HG02840 (cell line): ENCODE results near the gene ROBO1.

Experiments used
- ATAC-seq: cut with Tn5 transposase; IDR thresholded peaks from one replicate; pipeline ENCODE4 v1.9.1; 2021; ENCODE audit warnings: mild to moderate bottlenecking, moderate library complexity, moderate number of reproducible peaks; ENCODE audit not compliant: unreplicated experiment, low FRiP score

ROBO1 gene

GRCh38 chr3:79392479-79392878, 375.3 kb downstream of the ROBO1 start:
- no peak for ATAC-seq

DNA sequence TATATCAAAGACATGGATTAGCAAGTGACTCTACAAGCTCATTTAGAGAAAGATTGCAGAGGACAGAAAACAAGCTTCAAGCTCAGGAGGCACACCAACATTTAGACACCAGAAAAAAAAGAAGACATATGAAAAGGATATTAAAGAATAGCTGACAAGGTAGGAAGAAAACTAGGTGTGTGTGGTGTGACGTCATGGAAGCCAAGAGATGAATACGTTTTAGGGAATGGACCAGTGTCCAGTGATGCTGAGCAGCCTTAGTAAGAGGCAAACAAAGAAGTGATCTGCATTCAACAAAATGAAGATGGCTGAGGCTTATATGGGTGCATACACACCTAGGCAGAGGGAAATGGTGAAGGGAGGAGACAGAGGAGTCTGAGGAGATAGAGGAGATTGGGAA, 377.4 kb downstream of the ROBO1 start:
- no peak for ATAC-seq

DNA sequence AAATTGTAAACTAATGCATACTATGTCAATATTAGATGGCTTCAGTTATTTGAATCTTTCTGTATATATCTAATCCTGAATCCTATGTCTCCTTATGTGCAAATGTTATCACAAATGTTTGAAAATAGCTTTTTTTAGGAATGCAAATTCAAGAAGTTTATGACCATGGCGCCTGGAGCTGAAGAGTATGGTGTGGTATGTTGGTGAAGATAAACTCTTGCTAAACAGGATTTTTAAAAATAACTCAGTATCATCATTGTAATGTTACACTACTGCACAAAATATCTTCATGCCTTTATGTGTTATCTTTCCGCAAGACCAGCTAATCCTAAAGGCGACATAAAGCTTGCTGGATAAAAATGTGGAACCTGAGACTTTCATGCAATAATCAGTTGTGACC, 382.6 kb downstream of the ROBO1 start:
- ATAC-seq: no peak

GRCh38 chr3:79383402-79384012, 384.3 kb downstream of the ROBO1 start:
- ATAC-seq: no peak

DNA sequence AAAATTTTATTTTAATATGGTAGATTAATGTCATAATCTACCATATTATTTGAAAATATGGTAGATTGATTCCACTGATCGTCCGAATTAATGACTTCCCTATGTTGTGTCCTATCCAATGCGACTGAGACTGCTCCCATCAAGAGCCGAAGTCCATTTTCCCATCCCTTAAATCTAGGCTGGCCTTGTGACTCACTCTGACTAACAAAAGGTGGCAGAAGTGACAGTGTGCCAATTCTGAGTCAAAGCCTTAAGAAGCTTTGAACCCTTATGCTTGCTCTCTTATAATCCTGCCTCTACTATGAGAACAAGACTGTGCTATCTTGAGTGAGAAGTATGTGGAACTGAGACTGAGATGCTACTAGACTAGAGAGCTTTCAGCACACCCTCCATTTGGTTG, 387.2 kb downstream of the ROBO1 start:
- no peak for ATAC-seq

GRCh38 chr3:79378064-79378463, 389.7 kb downstream of the ROBO1 start:
- no peak for ATAC-seq

GRCh38 chr3:79369306-79369705, 398.5 kb downstream of the ROBO1 start:
- no peak for ATAC-seq

DNA sequence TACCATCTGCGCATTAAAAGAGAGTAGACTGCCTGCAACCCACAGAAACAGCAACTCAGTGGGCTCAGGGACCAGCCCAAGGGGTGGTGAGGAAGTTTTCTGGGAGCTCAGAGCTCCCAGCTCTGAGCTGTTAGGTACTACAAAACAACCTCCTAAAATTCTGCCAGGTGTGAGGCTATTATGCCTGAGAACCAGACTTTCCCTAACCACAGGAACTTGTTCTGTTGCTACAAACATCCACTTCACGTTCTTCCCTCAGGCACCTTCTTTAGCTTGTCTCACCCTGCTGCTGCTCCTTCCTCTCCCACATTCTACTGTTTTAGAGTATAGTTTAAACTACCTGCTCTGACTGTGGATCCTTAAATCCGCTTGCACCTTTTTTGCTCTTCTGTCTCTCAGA, 399.4 kb downstream of the ROBO1 start:
- no peak for ATAC-seq

DNA sequence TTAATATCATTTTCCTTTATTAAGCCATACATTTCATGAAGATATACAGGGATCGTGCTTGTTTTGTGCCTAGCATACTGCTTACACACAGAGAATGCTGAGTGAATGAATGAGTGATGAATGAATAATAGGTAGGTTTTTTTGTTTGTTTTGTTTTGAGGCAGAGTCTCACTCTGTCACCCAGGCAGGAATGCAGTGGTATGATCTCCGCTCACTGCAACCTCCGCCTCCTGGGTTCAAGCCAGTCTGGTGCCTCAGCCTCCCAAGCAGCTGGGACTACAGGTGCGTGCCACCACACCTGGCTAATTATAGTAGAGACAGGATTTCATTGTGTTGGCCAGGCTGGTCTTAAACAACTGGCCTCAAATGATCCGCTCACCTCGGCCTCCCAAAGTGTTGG, 400.0 kb downstream of the ROBO1 start:
- ATAC-seq: no peak

DNA sequence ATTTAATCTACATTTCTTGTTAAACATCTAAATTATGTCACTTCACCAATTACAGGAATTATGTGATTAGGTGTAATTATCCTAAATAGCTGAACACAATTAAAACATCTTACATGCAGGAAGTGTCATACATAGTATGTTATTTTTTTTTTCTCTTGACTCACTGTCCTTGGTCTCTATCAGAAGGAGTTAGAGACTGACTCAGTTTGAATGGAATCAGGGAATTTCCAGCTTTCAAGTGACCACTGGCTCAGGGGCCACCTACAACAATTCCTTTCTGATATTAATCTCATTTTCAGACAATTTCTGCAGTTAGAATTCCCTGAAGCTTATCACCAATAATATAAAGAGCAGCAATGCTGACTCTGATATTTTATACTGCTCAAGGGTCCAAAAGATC, 400.7 kb downstream of the ROBO1 start:
- no peak for ATAC-seq

DNA sequence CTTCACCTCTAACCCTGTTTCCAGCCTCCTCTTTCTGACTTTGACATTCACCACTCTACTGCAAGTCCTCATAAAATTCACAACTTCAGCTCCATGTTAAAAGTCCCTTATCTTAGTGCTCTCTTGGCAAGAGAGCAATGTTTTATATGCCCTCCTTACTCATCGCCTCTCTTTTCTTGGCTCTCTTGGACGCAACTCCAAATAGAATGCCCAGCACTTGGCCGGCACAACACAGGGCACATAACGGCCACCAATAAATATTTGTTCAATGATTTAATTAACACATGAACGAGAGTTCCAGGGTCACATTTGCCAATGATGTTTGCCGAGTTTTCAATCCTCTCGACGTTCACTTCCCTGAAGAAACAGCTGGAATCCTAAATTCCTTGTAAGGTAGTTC, 401.4 kb downstream of the ROBO1 start:
- no peak for ATAC-seq

DNA sequence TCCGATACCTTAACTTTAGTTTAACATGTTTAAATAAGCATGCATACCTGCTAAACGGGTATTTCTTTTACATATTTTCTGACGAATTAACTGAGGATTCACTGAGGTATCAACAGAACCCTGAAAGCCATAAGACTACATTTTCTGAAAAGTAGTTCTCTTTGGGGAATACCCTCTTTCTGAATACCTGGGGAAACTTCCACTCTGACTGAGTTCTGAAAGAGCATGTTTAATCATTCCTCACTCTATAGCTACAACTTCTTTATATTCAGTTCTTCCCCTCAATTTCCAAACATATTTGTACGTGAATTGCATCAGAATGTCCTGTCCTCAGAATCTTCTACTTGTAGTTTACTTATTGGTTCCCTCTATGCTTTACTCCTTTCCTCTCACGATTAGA, 403.0 kb downstream of the ROBO1 start:
- ATAC-seq: no peak

DNA sequence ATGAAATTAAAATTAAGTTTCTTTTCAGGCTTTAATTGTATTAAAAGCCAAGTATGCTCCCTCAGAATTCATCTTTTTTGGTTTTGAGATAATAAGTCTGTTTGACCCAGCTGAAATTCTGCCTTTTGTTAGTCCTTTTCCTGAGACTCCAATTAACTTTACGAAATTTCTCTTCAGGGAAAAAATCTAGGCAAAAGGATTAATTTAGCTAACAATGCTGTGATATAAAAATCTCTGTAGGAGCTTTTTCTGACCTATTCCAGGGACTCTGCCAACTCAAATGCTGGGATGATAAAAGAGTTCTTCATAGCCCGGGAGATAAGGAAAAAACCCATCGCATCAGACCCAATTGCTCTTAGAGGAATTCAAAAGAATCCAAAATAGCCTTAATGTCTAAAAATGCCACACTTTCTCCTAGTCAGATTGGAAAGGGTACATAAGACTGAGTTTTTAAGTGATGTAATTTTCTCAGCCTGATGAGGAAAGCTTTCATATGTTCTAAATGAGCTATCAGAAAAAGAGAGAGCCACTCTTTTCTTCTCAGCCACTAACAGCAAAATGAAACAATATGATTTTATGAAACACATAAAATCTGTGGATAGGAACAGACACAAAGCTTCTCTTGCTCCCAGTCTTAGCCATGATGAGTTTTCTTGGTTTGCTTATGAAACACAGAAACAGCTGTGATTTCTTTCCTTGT, 405.1 kb downstream of the ROBO1 start:
- no peak for ATAC-seq

GRCh38 chr3:79361748-79362378, 405.9 kb downstream of the ROBO1 start:
- ATAC-seq: no peak

GRCh38 chr3:79358327-79358726, 409.5 kb downstream of the ROBO1 start:
- ATAC-seq: no peak

DNA sequence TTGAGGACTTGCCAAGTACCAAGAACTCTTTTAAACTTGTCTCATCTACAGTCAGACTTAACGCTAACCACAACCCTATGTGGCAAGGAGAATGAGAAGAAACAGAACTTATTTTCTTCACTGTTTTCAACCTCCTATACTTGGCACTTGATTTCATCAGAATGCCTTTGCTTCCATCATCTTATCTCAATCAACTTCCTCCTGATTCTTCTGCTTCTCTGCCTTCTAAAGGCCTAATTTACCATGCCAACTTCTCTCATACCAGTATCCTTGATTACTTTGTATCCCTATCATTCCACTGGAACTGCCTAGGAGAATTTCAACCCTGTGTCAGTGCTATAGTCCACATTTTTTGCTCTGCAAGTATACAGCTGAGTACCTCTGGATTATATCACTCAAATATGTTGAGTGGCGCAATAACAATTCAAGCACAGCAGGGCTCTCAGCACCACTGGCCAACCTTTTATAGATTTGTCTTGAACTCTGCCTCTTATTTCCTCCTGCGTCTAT, 413.6 kb downstream of the ROBO1 start:
- no peak for ATAC-seq

GRCh38 chr3:79351699-79352098, 416.1 kb downstream of the ROBO1 start:
- no peak for ATAC-seq

DNA sequence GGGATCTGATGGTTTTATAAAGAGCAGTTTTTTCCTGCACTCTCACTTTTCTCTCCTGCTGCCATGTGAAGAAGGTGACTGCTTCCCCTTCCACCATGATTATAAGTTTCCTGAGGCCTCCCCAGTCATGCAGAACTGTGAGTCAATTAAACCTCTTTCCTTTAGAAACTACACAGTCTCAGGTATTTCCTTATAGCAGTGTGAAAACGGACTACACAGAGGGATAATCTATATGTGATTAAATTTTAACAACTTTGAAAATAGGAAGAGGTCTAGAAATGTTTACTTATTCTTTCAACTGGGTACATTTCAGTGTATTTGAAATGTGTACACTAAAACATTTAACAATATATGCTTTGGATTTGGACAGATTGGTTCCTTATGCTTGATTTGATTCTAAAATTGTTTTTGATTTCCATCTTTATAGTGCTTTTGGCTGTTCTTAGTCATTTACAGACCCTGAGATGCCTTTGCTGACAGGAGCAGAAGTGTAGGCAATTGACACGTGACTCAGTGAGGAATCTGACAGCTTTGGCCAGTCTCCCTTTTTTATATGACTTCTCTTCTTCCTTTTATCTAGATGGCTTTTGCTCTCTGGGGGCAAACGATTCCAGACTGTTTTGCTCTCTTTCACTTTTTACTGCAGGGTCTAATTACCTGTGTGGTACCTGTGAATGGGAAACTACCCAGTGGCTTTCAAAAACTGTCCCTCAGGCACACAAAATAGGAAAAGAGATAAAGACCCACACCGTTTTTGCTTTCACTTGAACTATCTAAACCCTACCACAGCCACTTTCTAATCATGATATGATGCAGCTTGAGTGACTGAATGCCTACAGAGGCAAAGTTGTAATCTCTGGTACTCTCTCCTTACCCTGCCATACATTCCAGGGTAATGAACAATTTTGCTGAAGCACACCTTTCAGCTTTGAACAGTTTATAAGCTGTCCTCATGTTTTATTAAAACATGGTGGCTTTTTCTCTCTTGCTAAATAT, 422.6 kb downstream of the ROBO1 start:
- no peak for ATAC-seq

DNA sequence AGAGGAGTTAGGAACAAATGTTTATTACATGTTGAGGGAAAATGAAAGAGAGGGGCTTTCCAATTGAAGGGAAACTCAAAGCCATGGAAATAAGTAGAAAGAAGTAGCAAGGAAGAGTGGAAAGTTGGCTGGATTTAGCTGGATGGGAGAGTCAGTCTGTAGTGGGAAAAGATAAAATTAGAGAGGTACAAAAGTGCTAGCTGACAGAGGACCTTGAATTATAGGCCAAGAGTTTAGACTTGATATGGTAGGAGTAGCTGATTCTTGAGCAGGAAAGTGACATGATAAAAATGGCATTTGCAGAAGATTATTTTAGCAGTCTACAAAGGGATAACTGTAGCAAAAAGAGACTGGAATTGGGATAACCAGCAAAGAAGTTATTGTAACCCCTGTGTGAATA, 425.8 kb downstream of the ROBO1 start:
- no peak for ATAC-seq

DNA sequence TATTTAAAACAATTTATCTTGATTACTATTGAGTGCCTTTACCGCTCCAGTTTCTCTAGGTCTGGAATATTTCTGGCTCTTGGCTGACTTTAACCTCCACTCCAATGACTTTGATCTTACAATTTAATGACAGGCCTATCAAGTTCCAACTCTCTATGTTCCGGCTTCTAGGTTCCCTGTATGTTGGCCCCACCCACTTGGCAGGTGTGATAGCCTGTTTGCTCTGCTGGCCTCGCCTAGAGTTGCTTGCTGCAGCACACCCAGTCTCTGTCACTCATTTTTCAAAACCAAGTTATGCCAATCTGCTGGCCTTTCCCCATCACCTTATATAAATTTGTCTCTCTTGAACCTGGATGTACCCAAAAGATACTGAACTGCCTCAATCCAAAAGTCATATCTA, 428.0 kb downstream of the ROBO1 start:
- no peak for ATAC-seq

GRCh38 chr3:79337798-79338197, 430.0 kb downstream of the ROBO1 start:
- no peak for ATAC-seq
